GM18526 (cell line): ENCODE results near the gene DDAH2.

ENCODE experiments used
- POLR2A ChIP-seq: IDR thresholded peaks from 3 replicates; pipeline ENCODE4 v1.6.1; 2011; ENCODE audit not compliant: insufficient read length; ENCODE audit errors: extremely low read depth

Gene DDAH2

GRCh38 chr6:31739639-31740396 lies 10.7 kb upstream of the DDAH2 start, which contains the start of gene MSH5:
Gene MSH5, plus strand, starts transcription at chr6:31740005. Its CDS starts 462 bp downstream, at chr6:31740467.
- TF ChIP-seq POLR2A: peak; percentile 54

- TF ChIP-seq POLR2A: peak; percentile 47
Observed at GRCh38 chr6:31737991-31738979, 9.2 kb upstream of the DDAH2 start.

GRCh38 chr6:31737315-31737990 lies 8.4 kb upstream of the DDAH2 start:
- no peak for TF ChIP-seq POLR2A

- TF ChIP-seq POLR2A: no peak
Observed at GRCh38 chr6:31736768-31737314, 7.7 kb upstream of the DDAH2 start.

GRCh38 chr6:31736021-31736767 lies 7.1 kb upstream of the DDAH2 start, which contains the start of gene CLIC1:
Gene CLIC1, minus strand, starts transcription at chr6:31736530. Its CDS starts 230 bp downstream, at chr6:31736300.
- peak; percentile 88 for TF ChIP-seq POLR2A

- peak; percentile 34 for TF ChIP-seq POLR2A
Observed at GRCh38 chr6:31734821-31735406, 5.8 kb upstream of the DDAH2 start.

- TF ChIP-seq POLR2A: no peak
Observed at GRCh38 chr6:31734247-31734820, 5.2 kb upstream of the DDAH2 start.

- TF ChIP-seq POLR2A: no peak
Observed at GRCh38 chr6:31733734-31734133, 4.6 kb upstream of the DDAH2 start.

GRCh38 chr6:31732029-31732428 lies 2.9 kb upstream of the DDAH2 start:
- no peak for TF ChIP-seq POLR2A

GRCh38 chr6:31730631-31731086 lies 1.6 kb upstream of the DDAH2 start:
- TF ChIP-seq POLR2A: no peak

- TF ChIP-seq POLR2A: peak; percentile 53
Observed at GRCh38 chr6:31729979-31730630, 1.0 kb upstream of the DDAH2 start.

GRCh38 chr6:31729515-31729978 lies 448 bp upstream of the DDAH2 start:
- no peak for TF ChIP-seq POLR2A
